ENCODE data around the gene USP7.
"Not testable (repeated sequence)": the region's sequence is repeated elsewhere in the genome, so short reads cannot be mapped to it uniquely, and the experiment has no call there.

GRCh38 chr16:8875317-8875716 lies 88.4 kb downstream of the USP7 start:
- not testable (repeated sequence) for TF ChIP-seq POLR2AphosphoS5 (IDR thresholded peaks at IDR 0.05; ENCODE audit: low read depth); CTCF (IDR thresholded peaks at IDR 0.05; ENCODE audit: insufficient read depth, low read length)

Data from HL-60 (cell line).